ENCODE measurements around the gene ABHD16A.

The ABHD16A gene

DNA sequence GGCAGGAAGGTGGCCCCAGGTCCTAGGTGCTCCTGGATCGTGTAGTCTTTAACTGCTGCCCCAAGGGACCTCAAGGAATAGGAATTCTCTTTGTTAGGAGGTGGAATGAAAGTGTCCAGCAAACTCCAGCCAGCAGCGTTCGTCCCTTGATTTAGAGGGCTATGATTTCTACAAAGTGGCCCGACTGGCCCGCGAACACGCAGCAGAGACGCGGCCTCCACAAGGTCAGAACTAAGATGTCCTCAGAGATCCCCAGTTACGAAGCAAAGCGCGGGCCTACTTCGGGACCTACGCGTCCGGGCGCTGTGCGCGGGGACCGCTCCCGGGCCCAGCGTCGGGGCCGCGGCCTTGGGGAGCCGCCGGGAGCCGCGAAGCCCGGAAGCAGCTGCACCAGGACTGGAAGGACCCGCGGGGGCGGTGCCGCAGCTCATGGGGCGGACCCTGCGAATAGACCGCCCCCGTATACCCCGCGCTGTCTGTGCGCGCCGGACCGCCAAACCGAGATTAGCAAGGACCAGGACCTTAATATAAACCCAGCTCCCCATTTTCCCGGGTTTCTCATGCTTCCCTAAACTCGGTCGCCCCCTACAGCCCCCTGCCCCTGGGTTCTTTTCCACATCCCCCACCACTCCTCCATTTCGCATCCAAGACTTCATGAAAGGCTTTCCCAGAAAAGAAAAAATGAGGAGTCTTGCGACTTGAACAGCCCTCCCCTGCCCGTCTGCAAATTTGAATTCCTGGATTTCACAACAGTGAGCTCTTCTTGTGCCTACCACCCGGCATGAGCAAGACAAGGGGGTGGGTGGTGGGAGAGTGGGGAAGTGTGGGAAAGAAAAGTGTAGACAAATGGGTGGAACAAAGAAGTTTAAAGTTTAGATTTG lies 42.5 kb downstream of the ABHD16A start, which contains the start of gene C6orf47:
Gene C6orf47 (minus strand): TSS at position 398 of the 881 bp plus-strand sequence. CDS start 831 bp downstream, outside the sequence.
- peak; percentile 82 for DNase-seq

GRCh38 chr6:31659649-31660380 lies 43.3 kb downstream of the ABHD16A start:
- no peak for DNase-seq

- no peak for DNase-seq
Measured at GRCh38 chr6:31658983-31659648, 44.0 kb downstream of the ABHD16A start.

DNA sequence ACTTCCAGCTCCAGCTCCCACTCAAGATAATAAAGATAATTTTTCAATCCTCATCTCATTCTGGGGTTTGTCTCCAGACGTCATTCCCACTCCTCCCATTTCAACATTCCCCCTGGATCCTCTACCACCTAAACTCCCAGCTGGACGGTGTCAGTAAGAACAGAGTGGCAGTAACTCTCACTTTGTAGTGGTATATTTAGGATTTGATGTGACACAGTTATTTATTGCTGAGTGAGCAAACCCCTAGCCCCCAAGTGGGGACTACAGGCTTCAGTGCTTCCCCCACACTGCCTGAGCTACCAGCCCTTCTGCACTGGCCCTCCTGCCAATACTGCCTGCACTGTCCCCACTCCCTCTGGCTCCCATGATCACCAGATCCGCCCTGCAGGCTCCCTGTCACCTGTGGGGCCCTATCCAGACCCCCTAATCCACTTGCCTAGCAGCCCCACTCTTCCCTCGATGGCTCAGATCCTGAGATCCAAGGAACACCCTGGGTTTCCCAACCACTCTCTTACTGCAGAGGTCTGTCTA lies 44.9 kb downstream of the ABHD16A start:
- no peak for DNase-seq

DNA sequence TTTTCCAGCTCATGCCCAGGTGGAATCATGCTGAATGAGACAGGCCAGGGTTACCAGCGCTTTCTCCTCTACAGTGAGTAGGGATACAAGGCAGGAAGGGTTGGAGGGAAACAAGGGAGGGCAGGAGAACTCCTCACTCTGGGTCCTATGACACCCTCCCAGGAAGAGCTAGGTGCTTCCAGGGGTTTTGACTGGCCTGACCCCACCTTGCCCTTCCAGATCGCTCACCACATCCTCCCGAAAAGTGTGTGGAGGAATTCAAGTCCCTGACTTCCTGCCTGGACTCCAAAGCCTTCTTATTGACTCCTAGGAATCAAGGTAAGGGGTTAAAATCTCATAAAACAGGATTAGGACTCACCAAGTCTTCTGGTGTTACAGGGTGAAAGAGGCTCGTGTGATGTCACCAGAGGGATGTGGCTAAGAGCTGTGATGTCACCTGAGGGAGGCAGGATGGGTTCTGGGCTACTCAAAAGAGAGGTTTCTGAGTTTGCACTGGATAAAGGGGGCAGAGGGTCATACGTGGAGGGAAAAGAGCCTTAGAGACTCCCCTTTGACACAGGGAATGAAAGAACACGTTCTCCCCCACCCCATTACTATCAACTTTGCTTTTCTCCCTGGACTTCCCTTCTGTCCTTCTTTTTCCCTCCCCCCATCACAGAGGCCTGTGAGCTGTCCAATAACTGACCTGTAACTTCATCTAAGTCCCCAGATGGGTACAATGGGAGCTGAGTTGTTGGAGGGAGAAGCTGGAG lies 45.5 kb downstream of the ABHD16A start:
- DNase-seq = no peak

GRCh38 chr6:31655349-31656237 lies 47.5 kb downstream of the ABHD16A start, which contains the start of gene APOM:
Gene APOM, plus strand, starts transcription at chr6:31655894. Its CDS starts 73 bp downstream, at chr6:31655967.
- DNase-seq = no peak

DNA sequence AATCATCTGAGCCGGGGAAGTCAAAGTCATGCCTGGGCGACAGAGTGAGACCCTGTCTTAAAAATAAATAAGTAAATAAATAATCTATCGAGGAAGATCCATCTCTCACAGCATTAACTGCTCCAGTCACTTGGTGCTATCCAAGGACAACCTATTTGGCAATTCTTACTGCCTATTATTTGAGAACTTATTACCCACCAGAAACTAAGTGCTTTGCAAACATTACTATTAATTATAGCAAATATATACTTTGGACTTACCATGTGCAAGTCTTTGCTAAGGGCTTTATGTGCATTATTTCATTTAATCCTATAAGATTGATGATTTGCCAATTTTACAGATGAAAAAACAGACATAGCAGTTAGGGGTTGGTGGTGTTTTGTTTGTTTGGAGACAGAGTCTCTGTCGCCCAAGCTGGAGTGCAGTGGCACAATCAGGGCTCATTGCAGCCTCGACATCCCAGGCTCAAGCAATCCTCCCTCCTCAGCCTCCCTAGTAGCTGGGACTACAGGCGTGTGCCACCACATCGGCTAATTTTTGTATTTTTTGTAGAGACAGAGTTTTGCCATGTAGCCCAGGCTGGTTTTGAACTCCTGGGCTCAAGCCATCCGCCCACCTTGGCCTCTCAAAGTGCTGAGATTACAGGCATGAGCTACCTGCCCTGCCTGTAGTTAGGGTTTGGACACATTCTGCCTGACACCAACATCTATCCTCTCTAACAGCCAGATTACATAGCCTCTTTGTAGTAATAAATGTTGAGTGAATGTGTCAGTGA lies 48.4 kb downstream of the ABHD16A start:
- no peak for DNase-seq

DNA sequence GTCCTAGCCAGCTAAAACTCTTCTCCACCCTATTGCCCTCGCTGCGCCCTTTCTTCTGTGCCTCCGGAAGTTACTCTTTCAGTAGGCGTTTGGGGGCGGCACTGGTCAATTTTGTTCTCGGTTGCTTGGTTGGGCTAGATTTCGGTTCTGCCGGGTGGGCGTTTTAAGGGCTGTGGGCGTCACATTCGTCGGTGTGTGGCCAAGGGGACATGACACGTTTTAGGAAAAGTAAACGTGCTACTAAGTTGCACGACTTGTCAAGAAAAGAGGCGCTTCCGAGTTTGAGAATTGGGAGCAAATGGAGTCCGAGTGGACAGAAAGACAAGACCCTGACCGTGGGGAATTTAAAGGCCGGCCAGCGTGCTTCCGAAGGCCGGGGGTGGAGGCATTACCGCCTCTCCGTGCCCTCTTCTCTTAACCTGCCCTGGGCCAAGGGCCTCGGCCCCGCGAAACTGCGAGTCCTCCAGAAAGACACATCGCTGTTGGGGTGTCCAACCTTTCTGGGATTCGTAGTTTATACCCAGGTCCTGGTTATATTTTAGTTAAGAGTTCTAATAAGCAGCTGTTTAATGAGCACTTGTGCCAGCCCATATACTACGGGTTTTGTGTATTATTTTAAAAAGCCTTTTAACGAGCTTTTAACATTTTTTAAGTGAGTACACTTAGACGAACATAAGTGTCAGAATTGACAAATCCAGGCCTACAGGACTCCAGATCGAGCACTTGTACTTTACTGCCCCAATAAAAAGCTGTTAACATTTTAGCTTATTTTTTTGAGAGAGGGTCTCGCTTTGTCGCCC lies 50.0 kb downstream of the ABHD16A start:
- peak; percentile 94 for DNase-seq

DNA sequence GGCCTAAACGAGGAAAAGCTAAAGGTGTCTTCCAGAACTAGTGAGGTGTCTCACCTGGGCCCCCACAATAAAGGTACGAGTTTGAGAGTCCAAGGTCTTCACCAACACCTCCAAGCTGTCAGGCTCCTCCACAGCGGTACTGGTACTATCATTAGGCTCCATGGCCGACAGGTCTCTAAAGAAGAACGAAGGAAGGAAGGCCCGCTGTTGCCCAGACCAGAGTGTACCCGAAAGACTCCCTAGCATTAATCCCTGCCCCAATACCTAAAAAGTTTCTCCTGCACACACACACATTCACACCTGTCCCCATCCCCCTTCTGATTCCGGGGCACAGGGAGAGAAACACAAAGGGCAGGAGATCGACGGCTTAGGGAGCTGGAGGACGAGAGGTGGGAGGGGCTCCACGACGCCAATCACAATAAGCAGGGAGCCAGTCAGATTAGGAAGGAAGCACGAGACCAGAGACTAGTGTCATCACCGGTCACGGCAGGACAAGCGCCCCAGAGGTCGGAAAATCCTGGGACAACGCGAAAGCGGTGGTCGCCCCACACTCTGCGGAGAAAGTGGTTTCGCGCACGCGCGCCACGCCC lies 51.4 kb downstream of the ABHD16A start:
- peak; percentile 76 for DNase-seq

GRCh38 chr6:31645325-31645724 lies 57.8 kb downstream of the ABHD16A start:
- DNase-seq = no peak

DNA sequence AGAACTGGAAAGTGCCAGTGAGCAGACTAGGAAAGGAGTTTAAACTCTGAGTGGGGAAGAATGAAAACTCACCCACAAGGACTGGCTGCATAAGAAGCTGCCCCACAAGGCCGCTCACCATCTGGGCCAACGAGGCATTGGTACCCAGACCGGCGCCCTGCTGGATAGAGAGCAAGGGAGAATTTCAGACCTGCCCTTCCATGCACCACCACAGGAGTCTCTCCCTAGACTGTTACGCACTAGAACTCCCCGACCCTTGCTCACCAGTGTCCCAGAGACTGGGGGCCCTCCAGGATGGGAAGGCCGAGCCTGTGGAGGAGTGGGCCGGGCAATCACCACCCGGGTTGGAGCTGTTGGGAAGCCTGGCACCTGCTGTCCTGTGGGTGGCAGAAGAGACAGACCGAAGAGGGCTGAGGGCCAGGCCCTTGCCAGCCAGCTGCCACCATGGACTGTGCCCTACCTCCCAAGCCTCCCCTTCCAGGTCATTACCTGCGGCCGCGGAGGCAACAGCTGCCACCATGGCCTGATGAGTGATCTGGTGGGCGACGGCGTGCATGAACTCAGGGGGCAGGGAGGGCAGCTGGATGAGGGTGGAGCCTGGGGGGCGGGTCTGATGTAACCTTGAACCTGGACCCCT lies 59.2 kb downstream of the ABHD16A start:
- no peak for DNase-seq

DNA sequence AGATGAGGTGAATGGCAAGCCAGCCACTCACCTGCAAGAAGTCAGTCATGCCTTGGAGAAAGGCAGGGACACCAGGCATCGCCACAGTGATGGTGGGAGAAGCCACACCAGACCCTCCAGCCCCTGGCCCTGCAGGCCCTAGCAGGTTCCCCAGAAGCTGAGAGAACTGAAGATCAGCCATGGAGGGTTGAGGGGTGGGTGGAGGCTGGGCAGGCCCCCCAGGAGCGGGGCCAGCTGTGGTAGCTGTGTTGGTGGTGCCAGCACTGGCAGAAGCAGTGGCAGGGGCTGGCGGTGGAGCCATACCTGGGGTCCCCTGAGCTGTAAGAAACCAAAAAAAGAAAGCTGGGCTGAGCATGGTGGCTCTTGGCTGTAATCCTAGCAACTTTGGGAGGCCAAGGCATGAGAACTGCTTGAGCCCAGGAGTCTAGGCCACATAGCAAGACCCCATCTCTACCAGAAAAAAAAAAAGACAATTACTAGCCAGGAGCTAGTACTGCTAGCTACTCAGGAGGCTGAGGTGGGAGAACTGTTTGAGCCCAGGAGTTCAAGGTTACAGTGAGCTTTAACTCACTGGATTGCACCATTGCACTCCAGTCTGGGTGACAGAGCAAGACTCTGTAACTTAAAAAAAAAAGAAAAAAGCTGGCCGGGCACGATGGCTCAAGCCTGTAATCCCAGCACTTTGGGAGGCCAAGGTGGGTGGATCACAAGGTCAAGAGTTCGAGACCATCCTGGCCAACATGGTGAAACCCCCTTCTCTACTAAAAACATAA lies 60.1 kb downstream of the ABHD16A start:
- no peak for DNase-seq

- DNase-seq = no peak
Measured at GRCh38 chr6:31641370-31641769, 61.8 kb downstream of the ABHD16A start.

DNA sequence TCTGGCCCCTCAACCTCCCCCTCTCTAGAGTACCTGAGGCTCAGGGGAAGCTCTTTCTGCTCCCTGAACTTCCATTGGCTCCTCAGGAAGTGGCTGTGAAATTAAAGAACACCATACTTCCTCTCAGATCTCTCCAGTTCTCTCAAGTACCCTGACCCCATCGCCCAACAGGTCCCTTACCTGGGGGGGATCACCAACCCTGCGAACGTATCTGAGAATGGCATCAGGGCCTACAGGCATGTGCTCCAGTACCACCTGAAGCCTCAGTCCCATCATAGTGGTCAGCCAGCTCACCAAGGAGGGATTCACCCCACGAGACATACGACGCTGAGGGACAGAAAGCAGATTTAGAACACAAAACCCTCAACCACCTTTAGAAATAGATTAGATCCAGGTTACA lies 62.5 kb downstream of the ABHD16A start:
- no peak for DNase-seq

- peak; percentile 44 for DNase-seq
Measured at GRCh38 chr6:31639449-31639861, 63.7 kb downstream of the ABHD16A start.

DNA sequence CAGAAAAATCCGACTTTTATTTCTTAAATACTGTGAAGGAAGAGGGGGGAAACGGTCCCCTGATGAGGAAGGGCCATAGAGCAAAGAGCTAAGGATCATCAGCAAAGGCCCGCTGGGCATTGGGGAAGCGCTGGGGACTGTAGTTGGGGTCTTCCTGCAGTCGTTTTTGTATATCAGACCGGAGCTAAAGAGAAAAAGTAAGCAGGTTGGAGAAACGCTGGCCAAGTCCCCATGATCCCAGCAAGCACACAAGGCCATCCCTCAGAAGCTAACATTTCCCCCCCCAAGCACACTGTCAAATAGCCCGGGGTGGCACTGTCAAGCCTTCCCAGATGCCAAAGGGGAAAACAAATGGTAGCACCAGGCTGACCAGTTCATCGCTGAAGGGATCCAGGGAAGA lies 64.1 kb downstream of the ABHD16A start:
- DNase-seq = no peak

Measured in fibroblast of skin of scalp (primary cell).